Suprapubic skin (tissue), 4 donors: ENCODE measurements around the gene ZNF593OS.

Experiments used
- EP300 ChIP-seq: sonication (generic); formaldehyde crosslinking; IDR thresholded peaks from one replicate; pipeline ENCODE4 v1.6.1; 2017; ENCODE audit warnings: antibody characterized with exemption
- POLR2A ChIP-seq, 2 donors: fragments of 450-650 bp; IDR thresholded peaks; one replicate each; pipeline ENCODE4 v1.6.1; 2017; ENCODE audit warnings: antibody characterized with exemption in 2 of 2, mild to moderate bottlenecking in 2 of 2, moderate library complexity in 2 of 2
- POLR2AphosphoS5 ChIP-seq, 3 donors: sonication (generic); formaldehyde crosslinking; IDR thresholded peaks; one replicate each; pipeline ENCODE4 v1.6.1; 2017; ENCODE audit warnings: antibody characterized with exemption in 3 of 3
- TF ChIP-seq, protein P1 (sequence below), 2 donors: fragments of 200-600 bp in 1 of 2; fragments of 450-650 bp in 1 of 2; sonication (generic) in 1 of 2; IDR thresholded peaks; one replicate each; pipeline ENCODE4 v1.5.1; 2016 to 2019; ENCODE audit warnings: antibody characterized with exemption in 2 of 2, mild to moderate bottlenecking in 1 of 2, moderate library complexity in 1 of 2

- TF ChIP-seq, protein P1, sequence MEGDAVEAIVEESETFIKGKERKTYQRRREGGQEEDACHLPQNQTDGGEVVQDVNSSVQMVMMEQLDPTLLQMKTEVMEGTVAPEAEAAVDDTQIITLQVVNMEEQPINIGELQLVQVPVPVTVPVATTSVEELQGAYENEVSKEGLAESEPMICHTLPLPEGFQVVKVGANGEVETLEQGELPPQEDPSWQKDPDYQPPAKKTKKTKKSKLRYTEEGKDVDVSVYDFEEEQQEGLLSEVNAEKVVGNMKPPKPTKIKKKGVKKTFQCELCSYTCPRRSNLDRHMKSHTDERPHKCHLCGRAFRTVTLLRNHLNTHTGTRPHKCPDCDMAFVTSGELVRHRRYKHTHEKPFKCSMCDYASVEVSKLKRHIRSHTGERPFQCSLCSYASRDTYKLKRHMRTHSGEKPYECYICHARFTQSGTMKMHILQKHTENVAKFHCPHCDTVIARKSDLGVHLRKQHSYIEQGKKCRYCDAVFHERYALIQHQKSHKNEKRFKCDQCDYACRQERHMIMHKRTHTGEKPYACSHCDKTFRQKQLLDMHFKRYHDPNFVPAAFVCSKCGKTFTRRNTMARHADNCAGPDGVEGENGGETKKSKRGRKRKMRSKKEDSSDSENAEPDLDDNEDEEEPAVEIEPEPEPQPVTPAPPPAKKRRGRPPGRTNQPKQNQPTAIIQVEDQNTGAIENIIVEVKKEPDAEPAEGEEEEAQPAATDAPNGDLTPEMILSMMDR (IDR thresholded peaks at IDR 0.05), result no peak
- TF ChIP-seq POLR2A (IDR thresholded peaks at IDR 0.05), result no peak
- no peak for TF ChIP-seq EP300
- no peak for TF ChIP-seq POLR2AphosphoS5 (IDR thresholded peaks at IDR 0.05)
Observed at GRCh38 chr1:26119892-26120608, 51.6 kb downstream of the ZNF593OS start.
